GM18858 (cell line): ENCODE measurements around the gene COMTD1.
A peak's percentile ranks its signal among the peaks of the same experiment; 100 is the strongest.

Experiments used
- ATAC-seq: cut with Tn5 transposase; IDR thresholded peaks from one replicate; pipeline ENCODE4 v1.9.1; 2021; ENCODE audit not compliant: unreplicated experiment

COMTD1 gene

GRCh38 chr10:75235375-75236177 lies at the start of gene COMTD1:
Gene COMTD1 (minus strand): TSS chr10:75235957. CDS start chr10:75235928, 29 bp downstream.
- ATAC-seq, result peak; percentile 77

GRCh38 chr10:75283671-75284470 lies 48.1 kb upstream of the COMTD1 start:
- no peak for ATAC-seq

- ATAC-seq, result no peak
Observed at GRCh38 chr10:75283078-75283670, 47.4 kb upstream of the COMTD1 start.

GRCh38 chr10:75281974-75282373 lies 46.2 kb upstream of the COMTD1 start:
- ATAC-seq, result no peak

GRCh38 chr10:75280236-75280635 lies 44.5 kb upstream of the COMTD1 start:
- ATAC-seq, result no peak

GRCh38 chr10:75276069-75276872 lies 40.5 kb upstream of the COMTD1 start:
- ATAC-seq, result no peak

GRCh38 chr10:75272896-75273295 lies 37.1 kb upstream of the COMTD1 start:
- ATAC-seq, result no peak

GRCh38 chr10:75272094-75272493 lies 36.3 kb upstream of the COMTD1 start:
- no peak for ATAC-seq

GRCh38 chr10:75269605-75270004 lies 33.8 kb upstream of the COMTD1 start:
- ATAC-seq, result no peak

- ATAC-seq, result no peak
Observed at GRCh38 chr10:75266945-75267344, 31.2 kb upstream of the COMTD1 start.

- ATAC-seq, result no peak
Observed at GRCh38 chr10:75265856-75266255, 30.1 kb upstream of the COMTD1 start.

- no peak for ATAC-seq
Observed at GRCh38 chr10:75263806-75264205, 28.0 kb upstream of the COMTD1 start.

- no peak for ATAC-seq
Observed at GRCh38 chr10:75261813-75262705, 26.3 kb upstream of the COMTD1 start.

GRCh38 chr10:75260990-75261389 lies 25.2 kb upstream of the COMTD1 start:
- ATAC-seq, result no peak

- ATAC-seq, result no peak
Observed at GRCh38 chr10:75254739-75255138, 19.0 kb upstream of the COMTD1 start.

- ATAC-seq, result no peak
Observed at GRCh38 chr10:75253281-75254220, 17.8 kb upstream of the COMTD1 start.

- ATAC-seq, result no peak
Observed at GRCh38 chr10:75250934-75251333, 15.2 kb upstream of the COMTD1 start.

GRCh38 chr10:75247797-75248196 lies 12.0 kb upstream of the COMTD1 start:
- no peak for ATAC-seq

- ATAC-seq, result no peak
Observed at GRCh38 chr10:75246506-75246905, 10.7 kb upstream of the COMTD1 start.
